ENCODE measurements around the gene LSM2. TPM values are rescaled to one million over a fixed set of nuclear protein-coding genes. Genes with fewer than 3 reads are reported as not detected.

LSM2 gene
- total RNA-seq, 1 donor from 2014 or later, result 51.6 TPM

DNA sequence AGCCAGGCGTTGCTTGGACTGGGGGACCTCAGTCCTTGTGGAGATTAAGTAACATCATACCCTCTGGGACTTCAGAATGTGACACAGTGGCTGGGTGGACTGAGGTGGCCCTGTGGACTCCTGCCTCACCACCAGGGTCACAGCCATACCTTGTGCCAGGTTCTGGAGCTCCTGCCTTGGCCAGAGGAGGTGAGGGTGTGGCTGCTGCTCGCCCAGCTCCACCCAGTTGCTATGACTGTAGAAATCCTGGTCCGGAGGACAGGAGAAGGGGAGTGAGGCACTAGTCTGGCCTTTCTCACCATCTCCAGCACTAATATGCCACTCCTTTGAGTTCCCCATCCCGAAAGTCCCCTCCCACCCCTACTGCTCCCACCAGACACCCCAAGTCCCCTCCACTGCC, 31.6 kb downstream of the LSM2 start:
- Histone ChIP-seq H3K9me3 (no peaks in the 10 kb centered on the region), H3K4me3 (no peak overlapping the region), H3K27me3 (no peaks in the 10 kb centered on the region), H3K36me3 (peaks cover 0 to 15% of the 10 kb centered on the region in 2 donors), H3K4me1 (peaks cover 11% of the 10 kb centered on the region), H3K27ac (no peak overlapping the region)
- TF ChIP-seq, protein P1, sequence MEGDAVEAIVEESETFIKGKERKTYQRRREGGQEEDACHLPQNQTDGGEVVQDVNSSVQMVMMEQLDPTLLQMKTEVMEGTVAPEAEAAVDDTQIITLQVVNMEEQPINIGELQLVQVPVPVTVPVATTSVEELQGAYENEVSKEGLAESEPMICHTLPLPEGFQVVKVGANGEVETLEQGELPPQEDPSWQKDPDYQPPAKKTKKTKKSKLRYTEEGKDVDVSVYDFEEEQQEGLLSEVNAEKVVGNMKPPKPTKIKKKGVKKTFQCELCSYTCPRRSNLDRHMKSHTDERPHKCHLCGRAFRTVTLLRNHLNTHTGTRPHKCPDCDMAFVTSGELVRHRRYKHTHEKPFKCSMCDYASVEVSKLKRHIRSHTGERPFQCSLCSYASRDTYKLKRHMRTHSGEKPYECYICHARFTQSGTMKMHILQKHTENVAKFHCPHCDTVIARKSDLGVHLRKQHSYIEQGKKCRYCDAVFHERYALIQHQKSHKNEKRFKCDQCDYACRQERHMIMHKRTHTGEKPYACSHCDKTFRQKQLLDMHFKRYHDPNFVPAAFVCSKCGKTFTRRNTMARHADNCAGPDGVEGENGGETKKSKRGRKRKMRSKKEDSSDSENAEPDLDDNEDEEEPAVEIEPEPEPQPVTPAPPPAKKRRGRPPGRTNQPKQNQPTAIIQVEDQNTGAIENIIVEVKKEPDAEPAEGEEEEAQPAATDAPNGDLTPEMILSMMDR (IDR thresholded peaks at IDR 0.05), result no peak
- TF ChIP-seq POLR2A (IDR thresholded peaks at IDR 0.05) (no peak), POLR2AphosphoS5 (IDR thresholded peaks at IDR 0.05; ENCODE audit: insufficient read depth in 1 of 2, low read depth in 1 of 2) (no peak)
- DNase-seq (ENCODE audit: extremely low spot score in 2 of 2), result no peak
- intact Hi-C loops (cut with DNase I), result no loop called here

DNA sequence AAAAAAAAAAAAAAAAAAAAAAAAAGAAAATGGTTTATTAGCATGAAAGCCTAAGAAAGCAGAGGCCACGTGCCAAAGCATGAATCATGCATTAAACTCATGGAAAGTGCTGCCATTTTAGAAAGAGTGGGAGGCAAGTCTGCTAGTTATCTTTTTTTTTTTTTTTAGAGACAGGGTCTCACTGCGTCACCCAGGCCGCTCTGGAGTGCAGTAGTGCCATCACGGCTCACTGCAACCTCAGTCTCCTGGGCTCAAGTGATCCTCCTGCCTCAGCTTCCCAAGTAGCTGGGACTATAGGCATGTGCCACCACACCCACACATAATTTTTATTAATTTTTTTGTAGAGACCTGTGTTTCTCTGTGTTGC, 34.8 kb downstream of the LSM2 start:
- Histone ChIP-seq H3K4me3 (no peak overlapping the region), H3K4me1 (peaks cover 6% of the 10 kb centered on the region), H3K27me3 (no peaks in the 10 kb centered on the region), H3K36me3 (no peaks in the 10 kb centered on the region), H3K9me3 (no peaks in the 10 kb centered on the region), H3K27ac (no peak overlapping the region)
- intact Hi-C loops (cut with DNase I), result no loop called here
- no peak for DNase-seq (ENCODE audit: extremely low spot score in 2 of 2)
- no peak for TF ChIP-seq POLR2AphosphoS5 (IDR thresholded peaks at IDR 0.05; ENCODE audit: insufficient read depth in 1 of 2, low read depth in 1 of 2)
- no peak for TF ChIP-seq POLR2A (IDR thresholded peaks at IDR 0.05)
- TF ChIP-seq, protein P1 (IDR thresholded peaks at IDR 0.05), result no peak

DNA sequence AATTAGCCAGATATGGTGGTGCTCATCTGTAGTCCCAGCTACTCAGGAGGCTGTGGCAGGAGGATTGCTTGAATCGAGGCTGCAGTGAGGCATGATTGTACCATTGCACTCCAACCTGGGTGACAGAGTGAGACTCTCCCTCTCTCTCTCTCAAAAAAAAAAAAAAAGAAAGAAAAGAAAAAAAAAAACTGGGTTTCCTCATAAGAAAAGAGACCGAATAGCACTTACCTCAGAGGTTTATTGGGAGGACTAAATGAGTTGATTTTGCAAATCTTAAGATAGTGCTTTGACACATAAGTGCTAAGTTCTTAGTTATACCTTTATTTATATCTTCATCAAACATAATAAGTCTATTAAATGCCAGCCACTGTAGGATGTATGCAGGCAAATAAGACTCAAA, 35.9 kb downstream of the LSM2 start:
- intact Hi-C loops (cut with DNase I), result no loop called here

DNA sequence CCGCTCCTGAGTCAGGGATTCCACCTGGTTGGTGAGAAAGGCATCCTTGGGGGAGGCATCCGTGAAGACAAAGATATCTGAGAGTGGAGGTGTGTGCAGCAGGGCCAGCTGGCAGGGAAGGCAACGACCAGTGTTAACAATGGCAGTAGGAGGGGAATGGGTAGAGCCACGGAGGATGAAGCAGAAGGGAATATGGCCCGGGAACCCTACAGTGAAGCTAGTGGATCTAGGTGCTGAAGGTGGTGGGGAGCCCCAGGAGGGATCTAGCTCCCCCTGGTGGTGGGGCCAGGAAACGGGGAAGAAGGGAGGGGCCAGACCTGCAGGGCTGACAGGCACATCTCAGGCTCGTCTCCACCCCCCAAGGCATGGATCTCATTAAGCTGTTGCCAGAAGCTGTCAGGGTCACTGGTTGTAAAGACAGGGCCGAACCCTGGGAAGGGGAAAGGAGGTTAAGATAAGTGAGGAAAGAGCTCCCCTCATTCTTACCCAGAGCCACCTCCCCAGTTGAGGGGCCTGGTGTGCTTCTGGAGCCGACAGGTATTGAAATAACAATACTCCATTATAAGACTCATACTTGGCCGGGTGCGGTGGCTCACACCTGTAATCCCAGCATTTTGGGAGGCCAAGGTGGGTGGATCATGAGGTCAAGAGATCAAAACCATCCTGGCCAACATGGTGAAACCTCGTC, 36.9 kb downstream of the LSM2 start:
- Histone ChIP-seq H3K9me3 (no peaks in the 10 kb centered on the region), H3K4me1 (no peaks in the 10 kb centered on the region), H3K27me3 (no peaks in the 10 kb centered on the region), H3K36me3 (no peaks in the 10 kb centered on the region), H3K27ac (no peak overlapping the region), H3K4me3 (no peak overlapping the region)
- intact Hi-C loops (cut with DNase I), result no loop called here
- no peak for DNase-seq (ENCODE audit: extremely low spot score in 2 of 2)
- TF ChIP-seq POLR2AphosphoS5 (IDR thresholded peaks at IDR 0.05; ENCODE audit: insufficient read depth in 1 of 2, low read depth in 1 of 2), result no peak
- TF ChIP-seq, protein P1 (IDR thresholded peaks at IDR 0.05), result peak in 2 of 3 experiments; percentile 26 to 61
- no peak for TF ChIP-seq POLR2A (IDR thresholded peaks at IDR 0.05)

More for the DNA sequence above, 35.9 kb downstream of the LSM2 start:
- Histone ChIP-seq H3K4me3 (no peak overlapping the region), H3K4me1 (no peaks in the 10 kb centered on the region), H3K27me3 (no peaks in the 10 kb centered on the region), H3K27ac (no peak overlapping the region), H3K9me3 (no peaks in the 10 kb centered on the region), H3K36me3 (no peaks in the 10 kb centered on the region)
- DNase-seq (ENCODE audit: extremely low spot score in 2 of 2), result no peak
- TF ChIP-seq, protein P1 (IDR thresholded peaks at IDR 0.05), result no peak
- TF ChIP-seq POLR2AphosphoS5 (IDR thresholded peaks at IDR 0.05; ENCODE audit: insufficient read depth in 1 of 2, low read depth in 1 of 2), result no peak

All from vagina (tissue), 2 donors.